Gastrocnemius medialis (tissue), 4 donors: ENCODE measurements around the gene GLMN.

Source experiments
- POLR2A ChIP-seq, 2 donors: fragments of 450-650 bp; IDR thresholded peaks; one replicate each; pipeline ENCODE4 v1.6.1; 2017; ENCODE audit warnings: antibody characterized with exemption in 2 of 2, mild to moderate bottlenecking in 2 of 2, moderate library complexity in 2 of 2
- TF ChIP-seq, protein P1 (sequence below), 5 experiments: fragments of 450-650 bp in 3 of 5; fragments of 200-600 bp in 2 of 5; sonication (generic) in 2 of 5; IDR thresholded peaks in 4 of 5; conservative IDR thresholded peaks in 1 of 5; 1 replicate in 4 of 5; 2 replicates in 1 of 5; pipeline ENCODE4 v1.5.1; 2016 to 2019; ENCODE audit warnings: antibody characterized with exemption in 5 of 5, mild to moderate bottlenecking in 3 of 5, moderate library complexity in 3 of 5

- TF ChIP-seq POLR2A (IDR thresholded peaks at IDR 0.05): no peak
- TF ChIP-seq, protein P1, sequence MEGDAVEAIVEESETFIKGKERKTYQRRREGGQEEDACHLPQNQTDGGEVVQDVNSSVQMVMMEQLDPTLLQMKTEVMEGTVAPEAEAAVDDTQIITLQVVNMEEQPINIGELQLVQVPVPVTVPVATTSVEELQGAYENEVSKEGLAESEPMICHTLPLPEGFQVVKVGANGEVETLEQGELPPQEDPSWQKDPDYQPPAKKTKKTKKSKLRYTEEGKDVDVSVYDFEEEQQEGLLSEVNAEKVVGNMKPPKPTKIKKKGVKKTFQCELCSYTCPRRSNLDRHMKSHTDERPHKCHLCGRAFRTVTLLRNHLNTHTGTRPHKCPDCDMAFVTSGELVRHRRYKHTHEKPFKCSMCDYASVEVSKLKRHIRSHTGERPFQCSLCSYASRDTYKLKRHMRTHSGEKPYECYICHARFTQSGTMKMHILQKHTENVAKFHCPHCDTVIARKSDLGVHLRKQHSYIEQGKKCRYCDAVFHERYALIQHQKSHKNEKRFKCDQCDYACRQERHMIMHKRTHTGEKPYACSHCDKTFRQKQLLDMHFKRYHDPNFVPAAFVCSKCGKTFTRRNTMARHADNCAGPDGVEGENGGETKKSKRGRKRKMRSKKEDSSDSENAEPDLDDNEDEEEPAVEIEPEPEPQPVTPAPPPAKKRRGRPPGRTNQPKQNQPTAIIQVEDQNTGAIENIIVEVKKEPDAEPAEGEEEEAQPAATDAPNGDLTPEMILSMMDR (IDR thresholded peaks at IDR 0.05 in 4 of 5, conservative IDR thresholded peaks at IDR 0.05 in 1 of 5): no peak
Measured at GRCh38 chr1:92219028-92219427, 79.8 kb downstream of the GLMN start.
